ENCODE measurements around the gene IFI6. TPM values are rescaled to one million over a fixed set of nuclear protein-coding genes. Genes with fewer than 3 reads are reported as not detected.
A peak's percentile ranks its signal among the peaks of the same experiment; 100 is the strongest.
"Not testable (repeated sequence)": the region's sequence is repeated elsewhere in the genome, so short reads cannot be mapped to it uniquely, and the experiment has no call there.

Gene IFI6, protein sequence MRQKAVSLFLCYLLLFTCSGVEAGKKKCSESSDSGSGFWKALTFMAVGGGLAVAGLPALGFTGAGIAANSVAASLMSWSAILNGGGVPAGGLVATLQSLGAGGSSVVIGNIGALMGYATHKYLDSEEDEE
- 10 to 100 TPM; 19.3 to 56.1 TPM for total RNA-seq

DNA sequence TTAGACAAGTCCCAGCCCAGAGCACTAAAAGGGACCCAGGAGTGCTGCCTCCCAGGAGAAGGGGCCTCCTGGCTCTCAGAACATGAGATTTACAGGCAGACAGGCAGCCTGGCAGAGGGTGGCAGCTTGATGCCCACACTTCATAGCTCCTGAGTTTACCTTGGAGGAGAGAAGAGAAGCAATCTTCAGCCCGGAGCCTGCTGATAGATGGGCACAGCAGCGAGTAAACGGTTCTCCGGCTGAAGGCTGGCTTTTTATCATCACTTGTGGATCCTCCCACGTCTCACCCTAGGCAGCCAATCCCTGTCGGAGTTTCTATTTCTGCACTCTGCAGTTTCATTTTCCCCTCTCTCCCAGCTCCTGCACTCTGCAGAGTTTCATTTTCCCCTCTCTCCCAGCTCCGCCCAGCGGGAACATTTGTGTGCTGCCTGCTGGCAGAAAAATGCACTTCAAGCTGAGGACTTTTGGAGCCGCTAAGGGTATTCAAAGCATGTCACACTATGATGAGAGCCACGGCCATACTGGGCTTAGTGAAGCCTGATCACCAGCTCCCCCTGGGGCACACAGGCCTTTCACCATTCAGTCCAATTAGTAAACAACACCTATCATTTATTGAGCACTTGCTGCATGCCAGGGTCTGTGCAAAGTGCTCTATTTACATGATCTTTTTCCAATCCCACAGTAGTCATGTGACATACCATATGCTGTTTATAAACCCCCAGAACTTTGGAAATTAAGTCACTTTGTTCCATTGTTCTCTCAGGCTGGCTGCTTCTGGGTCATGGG is at the start of gene IFI6:
TSS of gene IFI6 (minus strand) at position 229 of the 786 bp plus-strand sequence. CDS start 2,878 bp downstream, outside the sequence.
- peak; percentile 94 for ATAC-seq (replicated peaks in 1 of 2)
- Mint-ChIP-seq H3K4me1 (ENCODE audit: low read depth) (peaks cover 41% of the 10 kb centered on the region), H3K4me3 (peak within 1 kb of the TSS; percentile 88 to 96), H3K36me3 (ENCODE audit: insufficient read depth in 2 of 2) (no peaks in the 10 kb centered on the region), H3K9me3 (no peaks in the 10 kb centered on the region), H3K27me3 (ENCODE audit: low read depth) (no peaks in the 10 kb centered on the region), H3K27ac (peak within 1 kb of the TSS; percentile 92)
- peak; percentile 78 to 80 for DNase-seq

DNA sequence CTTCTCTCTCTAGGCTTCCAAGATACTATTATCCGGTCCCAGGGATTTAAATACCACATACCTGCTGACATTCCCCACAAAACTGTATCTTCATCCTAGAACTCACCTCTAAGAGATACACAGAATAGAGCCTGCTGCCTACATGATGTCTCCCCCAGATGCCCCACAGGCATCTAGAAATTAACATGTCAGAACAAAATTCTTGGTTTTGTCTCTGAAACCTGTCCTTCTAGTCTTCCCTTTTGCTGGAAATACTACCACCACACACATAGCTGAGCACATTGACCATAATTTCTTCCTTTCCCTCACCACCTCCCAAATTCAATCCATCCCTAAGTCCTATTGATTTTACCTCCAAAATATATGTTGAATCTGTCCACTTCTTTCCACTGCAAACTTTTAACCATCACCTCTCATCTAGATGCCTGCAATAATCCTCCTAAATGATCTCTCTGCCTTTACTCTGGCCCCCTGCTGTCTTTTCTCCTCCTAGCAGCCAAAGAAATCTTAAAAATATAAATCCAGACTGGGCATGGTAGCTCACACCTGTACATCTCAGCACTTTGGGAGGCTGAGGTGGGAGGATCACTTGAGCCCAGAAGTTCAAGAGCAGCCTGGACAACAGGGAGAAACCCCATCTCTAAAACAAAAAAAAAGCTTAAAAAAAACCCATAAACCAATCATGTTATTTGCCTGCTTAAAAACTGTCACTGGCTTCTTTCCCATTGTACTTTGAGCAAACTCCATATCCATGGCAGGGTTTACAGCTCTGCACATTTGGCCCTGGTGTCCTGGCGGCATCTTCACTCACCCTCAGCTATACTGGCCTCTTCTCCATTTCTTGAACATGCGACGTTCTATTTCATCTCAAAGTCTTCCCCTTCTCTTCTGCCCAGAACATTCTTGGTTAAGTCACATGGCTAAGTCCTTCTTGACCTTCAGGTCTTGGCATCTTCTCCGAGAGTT is 47.6 kb upstream of the IFI6 start:
- DNase-seq (no peak), ATAC-seq (replicated peaks in 1 of 2) (no peak)
- H3K9me3 Mint-ChIP-seq = peaks cover 6 to 7% of the 10 kb centered on the region in 2 donors

DNA sequence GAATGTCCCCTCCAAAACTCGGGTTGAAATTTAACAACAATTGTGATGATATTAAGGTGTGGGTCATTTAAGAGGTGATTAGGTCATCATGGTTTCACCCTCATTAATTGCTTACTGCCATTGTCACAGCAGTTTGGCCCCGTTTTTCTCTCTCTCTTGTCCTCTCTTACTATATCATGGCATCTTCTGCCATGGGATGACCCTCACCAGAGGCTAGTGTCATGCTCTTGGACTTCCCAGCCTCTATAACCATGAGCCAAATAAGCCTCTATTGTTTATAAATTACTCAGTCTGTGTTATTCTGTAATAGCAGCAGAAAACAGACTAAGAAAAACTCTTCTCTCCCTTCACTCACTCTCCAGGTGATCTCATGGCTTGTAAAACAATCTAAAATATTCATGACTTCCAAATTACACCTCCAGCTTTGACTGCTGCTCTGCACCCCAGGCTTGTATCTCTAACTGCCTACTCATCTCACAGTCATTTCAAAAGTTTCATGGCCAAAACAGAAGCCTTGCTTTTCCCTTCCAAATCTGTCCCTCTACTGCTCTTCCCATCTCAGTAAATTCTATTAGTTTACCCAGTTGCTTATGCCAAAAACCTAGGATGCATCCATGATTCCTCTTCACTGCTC is 44.4 kb upstream of the IFI6 start:
- peaks cover 6 to 7% of the 10 kb centered on the region in 2 donors for H3K9me3 Mint-ChIP-seq
- DNase-seq (no peak), ATAC-seq (replicated peaks in 1 of 2) (peak in 1 of 2 donors; percentile 30)
- H3K4me3 Mint-ChIP-seq = no peak overlapping the region
- H3K27me3 Mint-ChIP-seq (ENCODE audit: low read depth) = peaks cover 22% of the 10 kb centered on the region
- no peak overlapping the region for H3K27ac Mint-ChIP-seq
- H3K36me3 Mint-ChIP-seq (ENCODE audit: insufficient read depth in 2 of 2) = peaks cover 5 to 10% of the 10 kb centered on the region in 2 donors
- H3K4me1 Mint-ChIP-seq (ENCODE audit: low read depth) = no peaks in the 10 kb centered on the region

More for the DNA sequence above, 47.6 kb upstream of the IFI6 start:
- Mint-ChIP-seq H3K27ac (no peak overlapping the region), H3K36me3 (ENCODE audit: insufficient read depth in 2 of 2) (peaks cover 5 to 10% of the 10 kb centered on the region in 2 donors), H3K4me3 (no peak overlapping the region), H3K4me1 (ENCODE audit: low read depth) (peaks cover 2% of the 10 kb centered on the region), H3K27me3 (ENCODE audit: low read depth) (peaks cover 22% of the 10 kb centered on the region)

DNA sequence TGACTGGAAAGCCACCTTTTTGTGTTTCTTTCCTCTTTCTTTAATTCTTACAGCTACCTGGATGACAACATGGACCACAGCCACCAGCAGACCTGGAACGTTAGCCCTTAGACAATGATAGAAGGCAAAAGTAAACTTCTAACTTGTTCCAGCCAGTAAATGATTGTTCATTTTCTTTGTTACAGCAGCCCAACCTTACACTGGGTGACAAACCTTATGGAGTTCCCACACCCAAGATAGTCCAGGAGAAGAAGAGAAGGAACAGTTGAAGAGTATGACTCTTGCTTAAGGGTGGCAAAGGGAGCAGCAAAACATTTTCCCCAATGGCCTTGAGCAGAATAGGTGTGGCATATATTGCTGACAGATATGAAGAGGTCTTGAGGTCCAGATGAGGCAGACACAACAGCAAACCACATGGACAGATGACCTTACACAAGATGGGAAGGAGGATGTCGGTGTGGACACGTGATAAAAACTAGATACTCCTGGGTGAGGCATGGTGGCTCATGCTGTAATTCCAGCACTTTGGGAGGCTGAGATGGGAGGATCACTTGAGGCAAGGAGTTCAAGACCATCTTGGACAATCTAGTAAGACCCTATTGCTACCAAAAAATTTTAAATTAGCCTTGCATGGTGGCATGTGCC is 42.0 kb upstream of the IFI6 start:
- H3K4me3 Mint-ChIP-seq = no peak overlapping the region
- no peak for ATAC-seq (replicated peaks in 1 of 2)
- peaks cover 5 to 10% of the 10 kb centered on the region in 2 donors for H3K36me3 Mint-ChIP-seq (ENCODE audit: insufficient read depth in 2 of 2)
- no peak for DNase-seq
- peaks cover 15% of the 10 kb centered on the region for H3K27me3 Mint-ChIP-seq (ENCODE audit: low read depth)
- H3K27ac Mint-ChIP-seq = no peak overlapping the region
- H3K9me3 Mint-ChIP-seq = peaks cover 6 to 7% of the 10 kb centered on the region in 2 donors
- H3K4me1 Mint-ChIP-seq (ENCODE audit: low read depth) = no peaks in the 10 kb centered on the region

DNA sequence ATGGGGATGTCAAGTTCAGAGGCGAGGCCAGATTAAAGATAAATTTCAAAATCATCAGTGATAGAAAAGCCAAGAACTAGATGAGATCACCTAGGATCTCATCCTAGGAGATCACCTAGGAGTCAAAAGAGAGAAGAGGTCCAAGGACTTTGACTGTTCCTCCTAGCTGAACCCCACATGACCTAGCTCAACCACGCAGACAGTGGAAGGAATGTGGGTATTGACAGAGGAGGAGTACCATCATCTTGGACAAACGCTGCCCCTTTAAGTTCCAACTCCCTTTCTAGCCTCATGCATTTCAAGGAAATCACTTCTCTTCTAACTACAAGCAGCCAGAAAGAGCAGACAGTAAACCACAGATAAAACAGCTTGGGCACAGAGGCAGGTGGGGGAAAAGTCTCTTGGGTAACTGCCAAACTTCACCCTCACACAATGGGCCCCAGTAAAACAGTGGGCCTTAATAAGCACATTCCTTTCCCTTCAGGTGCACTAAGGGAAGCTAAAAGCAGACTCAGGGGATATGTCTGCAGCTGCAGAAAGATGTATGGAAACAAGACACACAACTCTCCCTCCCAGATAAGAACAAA is 41.2 kb upstream of the IFI6 start:
- no peak for DNase-seq
- Mint-ChIP-seq H3K9me3 (peaks cover 6 to 7% of the 10 kb centered on the region in 2 donors), H3K36me3 (ENCODE audit: insufficient read depth in 2 of 2) (peaks cover 5 to 10% of the 10 kb centered on the region in 2 donors), H3K27me3 (ENCODE audit: low read depth) (peaks cover 15% of the 10 kb centered on the region), H3K4me1 (ENCODE audit: low read depth) (no peaks in the 10 kb centered on the region), H3K4me3 (no peak overlapping the region), H3K27ac (no peak overlapping the region)
- no peak for ATAC-seq (replicated peaks in 1 of 2)

DNA sequence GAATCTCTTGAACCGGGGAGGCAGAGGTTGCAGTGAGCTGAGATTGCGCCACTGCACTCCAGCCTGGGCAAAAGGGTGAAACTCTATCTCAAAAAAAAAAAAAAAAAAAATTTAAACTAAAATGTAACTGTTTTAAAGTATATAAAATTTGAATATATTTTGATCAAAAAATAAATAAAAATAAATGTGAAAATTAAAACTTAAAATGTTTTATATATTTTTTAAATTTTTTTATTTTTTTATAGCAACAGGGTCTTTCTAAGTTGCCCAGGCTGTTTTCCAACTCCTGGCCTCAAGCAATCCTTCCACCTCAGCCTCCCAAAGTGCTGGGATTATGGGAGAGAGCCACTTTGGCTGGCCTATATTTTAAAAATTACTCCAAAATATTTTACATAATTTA is 38.6 kb upstream of the IFI6 start:
- no peaks in the 10 kb centered on the region for H3K4me1 Mint-ChIP-seq (ENCODE audit: low read depth)
- no peak overlapping the region for H3K4me3 Mint-ChIP-seq
- ATAC-seq (replicated peaks in 1 of 2) = no peak
- DNase-seq = no peak
- H3K27me3 Mint-ChIP-seq (ENCODE audit: low read depth) = peaks cover under 1% of the 10 kb centered on the region
- H3K9me3 Mint-ChIP-seq = no peaks in the 10 kb centered on the region
- no peak overlapping the region for H3K27ac Mint-ChIP-seq
- no peaks in the 10 kb centered on the region for H3K36me3 Mint-ChIP-seq (ENCODE audit: insufficient read depth in 2 of 2)

DNA sequence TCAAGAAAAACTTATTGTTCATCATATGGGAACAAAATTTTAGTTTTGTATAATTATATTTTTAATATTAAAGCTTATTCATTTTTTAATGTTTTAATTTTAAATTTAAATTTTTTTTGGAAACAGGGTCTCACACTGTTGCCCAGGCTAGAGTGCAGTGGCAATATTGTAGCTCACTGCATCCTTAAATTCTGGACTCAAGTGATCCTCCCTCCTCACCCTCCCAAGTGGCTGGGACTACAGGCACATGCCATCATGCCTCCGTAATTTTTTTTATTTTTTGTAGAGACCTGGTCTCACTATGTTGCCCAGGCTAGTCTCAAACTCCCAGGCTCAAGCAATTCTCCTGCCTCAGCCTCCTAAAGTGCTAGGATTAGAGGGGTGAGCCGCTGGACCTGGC is 33.6 kb upstream of the IFI6 start:
- ATAC-seq (replicated peaks in 1 of 2) (no peak), DNase-seq (no peak)
- H3K36me3 Mint-ChIP-seq (ENCODE audit: insufficient read depth in 2 of 2) = peaks cover 6 to 16% of the 10 kb centered on the region in 2 donors
- H3K4me1 Mint-ChIP-seq (ENCODE audit: low read depth) = no peaks in the 10 kb centered on the region
- H3K27ac Mint-ChIP-seq = no peak overlapping the region
- H3K27me3 Mint-ChIP-seq (ENCODE audit: low read depth) = no peaks in the 10 kb centered on the region
- H3K9me3 Mint-ChIP-seq = peaks cover 0 to 7% of the 10 kb centered on the region in 2 donors
- no peak overlapping the region for H3K4me3 Mint-ChIP-seq

DNA sequence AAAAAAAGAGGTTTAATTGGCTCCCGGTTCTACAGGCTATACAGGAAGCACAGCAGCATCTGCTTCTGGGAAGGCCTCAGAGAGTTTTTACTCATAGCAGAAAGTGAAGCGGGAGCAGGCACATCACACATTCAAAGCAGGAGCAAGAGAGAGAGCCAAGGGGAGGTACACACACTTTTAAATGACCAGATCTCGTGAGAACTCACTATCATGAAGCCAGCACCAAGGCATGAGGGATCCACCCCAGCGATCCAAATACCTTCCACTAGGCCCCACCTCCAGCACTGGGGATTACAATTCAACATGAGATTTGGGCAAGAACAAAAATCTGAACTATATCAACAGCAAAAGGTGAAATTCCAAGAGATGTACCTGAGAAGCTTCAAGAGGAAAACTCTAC is 33.0 kb upstream of the IFI6 start:
- Mint-ChIP-seq H3K27me3 (ENCODE audit: low read depth) (no peaks in the 10 kb centered on the region), H3K9me3 (peaks cover 0 to 7% of the 10 kb centered on the region in 2 donors), H3K27ac (no peak overlapping the region)

DNA sequence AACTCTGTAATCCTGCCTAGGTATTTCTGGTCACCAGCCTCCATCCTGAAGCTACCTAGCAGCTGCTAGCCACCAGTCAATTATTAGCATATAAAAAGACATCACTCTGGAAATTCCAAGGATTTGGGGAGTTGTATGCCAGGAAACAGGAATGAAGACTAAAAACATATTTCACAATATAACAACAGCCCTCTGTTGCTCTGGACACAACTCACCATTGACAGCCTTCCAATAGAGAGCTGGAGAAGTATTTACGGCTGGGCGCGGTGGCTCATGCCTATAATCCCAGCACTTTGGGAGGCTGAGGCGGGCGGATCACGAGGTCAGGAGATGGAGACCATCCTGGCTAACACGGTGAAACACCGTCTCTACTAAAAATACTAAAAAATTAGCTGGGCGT is 24.8 kb upstream of the IFI6 start:
- H3K4me3 Mint-ChIP-seq; H3K4me1 Mint-ChIP-seq (ENCODE audit: low read depth); H3K27me3 Mint-ChIP-seq (ENCODE audit: low read depth); H3K9me3 Mint-ChIP-seq; DNase-seq; H3K27ac Mint-ChIP-seq; H3K36me3 Mint-ChIP-seq (ENCODE audit: insufficient read depth in 2 of 2); ATAC-seq (replicated peaks in 1 of 2): not testable (repeated sequence)

More for the DNA sequence above, 33.0 kb upstream of the IFI6 start:
- ATAC-seq (replicated peaks in 1 of 2) (no peak), DNase-seq (no peak)
- peaks cover 6 to 16% of the 10 kb centered on the region in 2 donors for H3K36me3 Mint-ChIP-seq (ENCODE audit: insufficient read depth in 2 of 2)
- H3K4me3 Mint-ChIP-seq = no peak overlapping the region
- no peaks in the 10 kb centered on the region for H3K4me1 Mint-ChIP-seq (ENCODE audit: low read depth)

DNA sequence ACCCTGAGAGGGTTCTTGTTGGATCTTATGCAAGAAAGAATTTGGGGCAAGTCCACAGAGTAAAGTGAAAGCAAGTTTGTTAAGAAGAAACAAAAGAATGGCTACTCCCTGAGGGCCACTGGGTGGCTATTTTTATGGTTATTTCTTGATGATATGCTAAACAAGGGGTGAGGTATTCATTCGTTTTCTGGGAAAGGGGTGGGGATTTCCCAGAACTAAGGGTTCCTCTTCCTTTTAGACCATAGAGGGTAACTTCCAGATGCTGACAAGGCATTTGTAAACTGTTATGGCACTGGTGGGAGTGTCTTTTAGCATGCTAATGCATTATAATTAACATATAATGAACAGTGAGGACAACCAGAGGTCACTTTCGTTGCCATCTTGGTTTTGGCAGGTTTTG is 18.2 kb upstream of the IFI6 start:
- Mint-ChIP-seq H3K27ac (peak overlapping the region; percentile 64), H3K4me1 (ENCODE audit: low read depth) (peaks cover 19% of the 10 kb centered on the region), H3K27me3 (ENCODE audit: low read depth) (peaks cover 22% of the 10 kb centered on the region), H3K9me3 (peaks cover 0 to 3% of the 10 kb centered on the region in 2 donors), H3K36me3 (ENCODE audit: insufficient read depth in 2 of 2) (peaks cover 0 to 1% of the 10 kb centered on the region in 2 donors), H3K4me3 (peak overlapping the region; percentile 60 to 69)
- ATAC-seq (replicated peaks in 1 of 2) (peak; percentile 29 to 43), DNase-seq (peak in 1 of 2 donors; percentile 57)

DNA sequence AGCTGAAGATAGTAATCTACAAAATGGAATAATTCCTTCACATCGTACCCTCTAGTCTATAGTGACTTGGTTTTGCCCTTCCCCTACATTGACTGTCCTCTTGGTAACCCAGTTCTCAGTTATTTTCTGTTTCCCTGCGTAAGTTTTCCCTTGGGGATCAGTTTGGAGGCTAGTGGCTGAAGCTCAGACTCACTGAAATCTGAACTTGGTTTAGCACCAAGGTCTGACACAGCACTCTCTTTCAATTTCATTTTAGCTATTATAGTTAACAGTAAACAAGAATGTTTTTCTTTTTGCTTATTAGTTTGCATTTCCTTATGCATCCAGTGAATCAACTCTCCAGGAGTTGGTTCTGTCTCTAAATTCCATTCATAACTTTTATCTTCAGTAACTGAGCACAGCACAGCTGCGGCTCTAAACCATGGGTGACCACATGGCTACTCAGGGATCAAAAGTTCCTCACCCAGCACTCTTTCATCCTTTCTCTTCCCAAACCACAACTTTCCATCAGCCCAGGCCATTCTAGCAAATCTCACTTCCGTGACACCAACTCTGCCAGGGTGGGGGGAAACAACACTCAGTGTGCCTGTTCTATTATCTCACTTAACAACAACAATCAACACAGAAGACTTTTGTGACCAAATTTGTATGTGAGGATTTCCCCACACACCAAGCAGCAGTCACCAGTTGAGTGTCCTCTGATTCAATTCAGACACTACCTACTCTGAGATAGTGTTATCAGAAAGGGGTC is 17.6 kb upstream of the IFI6 start:
- Mint-ChIP-seq H3K9me3 (peaks cover 0 to 3% of the 10 kb centered on the region in 2 donors), H3K27me3 (ENCODE audit: low read depth) (peaks cover 22% of the 10 kb centered on the region), H3K4me1 (ENCODE audit: low read depth) (peaks cover 19% of the 10 kb centered on the region), H3K4me3 (peak overlapping the region; percentile 60 to 69), H3K36me3 (ENCODE audit: insufficient read depth in 2 of 2) (peaks cover 0 to 1% of the 10 kb centered on the region in 2 donors), H3K27ac (peak overlapping the region; percentile 64)
- ATAC-seq (replicated peaks in 1 of 2) (peak; percentile 87 to 95), DNase-seq (peak in 1 of 2 donors; percentile 25)

All from activated T-cell treated with anti-CD3 and anti-CD28 coated beads, Interleukin-2, amount 50 U/mL, for 72 hours (primary cell).